WTC11 (cell line): Measurements from ENCODE around the gene DPH1. TPM values are rescaled to one million over a fixed set of nuclear protein-coding genes. Genes with fewer than 3 reads are reported as not detected.
A peak's percentile ranks its signal among the peaks of the same experiment; 100 is the strongest.

ENCODE experiments used
- ATAC-seq: fragments of 200-7000 bp; cut with Tn5 transposase; 2 replicates; pipeline ENCODE4 v1.10.0; 2021; ENCODE audit warnings: mild to moderate bottlenecking, moderate library complexity
- CTCF ChIA-PET: fragments of 300-600 bp; sonication (Branson Sonifier 250); formaldehyde crosslinking; loops from one replicate; lab custom pipeline; 2021; ENCODE audit warnings: antibody characterized with exemption; lab: Charles Lee
- POLR2A ChIA-PET: fragments of 350-600 bp; sonication (Branson Sonifier 250); formaldehyde crosslinking; loops from one replicate; lab custom pipeline; 2021; ENCODE audit warnings: antibody characterized with exemption; lab: Charles Lee
- DNase-seq: peaks from one replicate; pipeline ENCODE4 v3.0.0; 2021; ENCODE audit warnings: low spot score
- H3K27ac Mint-ChIP-seq: 2 replicates; pipeline ENCODE4 v1.8.0; 2021; ENCODE audit warnings: mixed read lengths
- H3K27me3 Mint-ChIP-seq: 2 replicates; pipeline ENCODE4 v1.8.0; 2021; ENCODE audit warnings: low read depth, mild to moderate bottlenecking, moderate library complexity, mixed read lengths
- H3K36me3 Mint-ChIP-seq: 2 replicates; pipeline ENCODE4 v1.8.0; 2021; ENCODE audit warnings: mixed read lengths
- H3K4me1 Mint-ChIP-seq: 2 replicates; pipeline ENCODE4 v1.8.0; 2022; ENCODE audit warnings: mixed read lengths
- H3K4me3 Mint-ChIP-seq: 2 replicates; pipeline ENCODE4 v1.8.0; 2021; ENCODE audit warnings: mild to moderate bottlenecking, moderate library complexity, mixed read lengths
- H3K9me3 Mint-ChIP-seq: 2 replicates; pipeline ENCODE4 v1.8.0; 2021; ENCODE audit warnings: mixed read lengths
- CREB1 ChIP-seq: sonication (generic); formaldehyde crosslinking; IDR thresholded peaks from 2 replicates; pipeline ENCODE4 v1.8.0; 2023; ENCODE audit warnings: mild to moderate bottlenecking, missing genetic modification reagents
- ESRRA ChIP-seq: sonication (generic); formaldehyde crosslinking; IDR thresholded peaks from 2 replicates; pipeline ENCODE4 v1.8.1; 2022; ENCODE audit warnings: mild to moderate bottlenecking, missing genetic modification reagents, borderline replicate concordance
- ETV6 ChIP-seq: sonication (generic); formaldehyde crosslinking; IDR thresholded peaks from 2 replicates; pipeline ENCODE4 v1.8.1; 2022; ENCODE audit warnings: mild to moderate bottlenecking, missing genetic modification reagents
- NFYB ChIP-seq: sonication (generic); formaldehyde crosslinking; conservative IDR thresholded peaks from 2 replicates; pipeline ENCODE4 v1.8.0; 2022; ENCODE audit warnings: low read depth, missing genetic modification reagents
- RORB ChIP-seq: fragments of 250-450 bp; sonication (Bioruptor Pico); IDR thresholded peaks from 2 replicates; pipeline ENCODE4 v1.9.0; 2021; ENCODE audit warnings: mild to moderate bottlenecking
- SMAD3 ChIP-seq: sonication (generic); formaldehyde crosslinking; IDR thresholded peaks from 2 replicates; pipeline ENCODE4 v1.8.0; 2022; ENCODE audit warnings: missing genetic modification reagents, mild to moderate bottlenecking, borderline replicate concordance
- SMAD4 ChIP-seq: sonication (generic); formaldehyde crosslinking; IDR thresholded peaks from 2 replicates; pipeline ENCODE4 v1.8.0; 2022; ENCODE audit warnings: mild to moderate bottlenecking, missing genetic modification reagents
- SP1 ChIP-seq: sonication (generic); formaldehyde crosslinking; conservative IDR thresholded peaks from 2 replicates; pipeline ENCODE4 v1.8.1; 2022; ENCODE audit warnings: missing genetic modification reagents
- TEAD4 ChIP-seq: sonication (generic); formaldehyde crosslinking; IDR thresholded peaks from 2 replicates; pipeline ENCODE4 v1.8.0; 2022; ENCODE audit warnings: mild to moderate bottlenecking, missing genetic modification reagents
- ZBTB21 ChIP-seq: sonication (generic); formaldehyde crosslinking; IDR thresholded peaks from 2 replicates; pipeline ENCODE4 v1.8.1; 2023; ENCODE audit warnings: mild to moderate bottlenecking, missing genetic modification reagents, borderline replicate concordance
- ZNF219 ChIP-seq: sonication (generic); formaldehyde crosslinking; IDR thresholded peaks from 2 replicates; pipeline ENCODE4 v1.8.0; 2023; ENCODE audit warnings: missing genetic modification reagents, mild to moderate bottlenecking, borderline replicate concordance
- ZNF263 ChIP-seq: sonication (generic); formaldehyde crosslinking; IDR thresholded peaks from 2 replicates; pipeline ENCODE4 v1.8.1; 2022; ENCODE audit warnings: low read depth, mild to moderate bottlenecking, moderate library complexity, missing genetic modification reagents
- ZNF416 ChIP-seq: fragments of 250-450 bp; sonication (Bioruptor Pico); IDR thresholded peaks from 2 replicates; pipeline ENCODE4 v1.9.0; 2021; ENCODE audit warnings: mild to moderate bottlenecking, inconsistent platforms
- total RNA-seq: library from RNA; stranded (reverse); gene quantifications from 3 replicates; pipeline ENCODE4 v1.2.3, GENCODE V29; 2021
- TF ChIP-seq, protein P1 (sequence below): sonication (generic); formaldehyde crosslinking; IDR thresholded peaks from 2 replicates; pipeline ENCODE4 v1.8.0; 2022; ENCODE audit warnings: mild to moderate bottlenecking, missing genetic modification reagents
- TF ChIP-seq, protein P2 (sequence below): fragments of 250-450 bp; sonication (Bioruptor Pico); IDR thresholded peaks from 2 replicates; pipeline ENCODE4 v1.8.0; 2021; ENCODE audit warnings: mild to moderate bottlenecking
- TF ChIP-seq, protein P3 (sequence below): fragments of 250-450 bp; sonication (Bioruptor Pico); IDR thresholded peaks from 2 replicates; pipeline ENCODE4 v2.1.2; 2022; ENCODE audit warnings: mild to moderate bottlenecking, moderate library complexity
- TF ChIP-seq, protein P4 (sequence below): sonication (generic); formaldehyde crosslinking; conservative IDR thresholded peaks from 2 replicates; pipeline ENCODE4 v1.8.1; 2022; ENCODE audit warnings: mild to moderate bottlenecking, missing genetic modification reagents
- TF ChIP-seq, protein P5 (sequence below): sonication (generic); formaldehyde crosslinking; IDR thresholded peaks from 2 replicates; pipeline ENCODE4 v1.8.0; 2023; ENCODE audit warnings: missing genetic modification reagents
- TF ChIP-seq, protein P6 (sequence below): sonication (generic); formaldehyde crosslinking; IDR thresholded peaks from 2 replicates; pipeline ENCODE4 v1.8.1; 2023; ENCODE audit warnings: mild to moderate bottlenecking, missing genetic modification reagents, borderline replicate concordance
- TF ChIP-seq, protein P7 (sequence below): sonication (generic); formaldehyde crosslinking; IDR thresholded peaks from 2 replicates; pipeline ENCODE4 v1.8.1; 2022; ENCODE audit warnings: mild to moderate bottlenecking, moderate library complexity, missing genetic modification reagents

DPH1 gene
- total RNA-seq, 1 experiment from 2014 or later: 43.2 TPM

DNA sequence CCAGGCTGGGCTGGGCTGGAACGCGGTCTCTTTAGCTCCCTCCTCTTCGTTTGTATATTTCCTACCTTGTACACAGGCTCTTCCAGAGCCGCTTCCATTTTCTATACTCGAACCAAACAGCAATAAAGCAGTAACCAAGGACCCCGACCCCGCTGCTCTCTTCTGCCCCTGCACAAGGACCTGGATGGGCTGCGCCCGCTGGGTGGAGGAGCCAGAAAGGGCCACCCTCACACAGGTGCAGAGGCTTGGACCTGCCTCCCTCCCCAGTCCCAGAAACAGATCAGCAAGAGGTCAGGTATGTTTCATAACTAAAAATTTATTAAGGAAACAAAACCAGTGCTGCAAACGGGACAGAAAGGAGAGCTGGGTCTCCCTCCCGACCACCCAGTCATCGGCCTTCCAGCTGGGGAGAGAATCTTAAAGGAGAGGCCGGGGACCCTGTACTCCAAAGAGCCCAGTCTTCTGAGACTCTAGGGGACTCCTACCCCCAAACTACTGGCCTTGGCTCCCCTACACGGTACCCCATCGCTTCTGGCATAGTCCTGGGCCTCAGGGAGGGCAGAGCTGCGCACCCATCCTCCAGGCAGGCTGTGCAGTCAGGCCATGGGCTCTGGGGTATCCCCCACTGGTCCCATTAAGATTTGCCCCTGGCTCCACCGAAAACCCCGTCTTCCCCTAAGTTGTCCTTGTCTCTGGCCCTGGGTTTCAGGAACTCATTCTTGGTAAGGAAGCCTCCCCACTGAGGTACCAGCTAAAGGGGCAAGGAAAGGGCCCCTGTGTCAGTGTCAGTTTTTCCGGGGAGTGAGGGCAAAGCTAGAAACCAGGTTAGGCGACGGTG lies 29.8 kb downstream of the DPH1 start:
- peak overlapping the region; percentile 61 for H3K4me3 Mint-ChIP-seq
- H3K9me3 Mint-ChIP-seq: no peaks in the 10 kb centered on the region
- TF ChIP-seq SP1 (CRISPR knock-in tag) (no peak), NFYB (CRISPR knock-in tag) (no peak), ESRRA (no peak)
- peaks cover 33% of the 10 kb centered on the region for H3K4me1 Mint-ChIP-seq
- DNase-seq (no peak), ATAC-seq (no peak)
- H3K36me3 Mint-ChIP-seq: peaks cover 3% of the 10 kb centered on the region
- CTCF ChIA-PET: interaction anchor here (0.6 to 6.2 kb wide), 12 partner anchors 11 to 323 kb away, joined by 3 to 229 read pairs (median 8); no protein-coding TSS in a partner anchor
- no peak overlapping the region for H3K27ac Mint-ChIP-seq
- peaks cover 50% of the 10 kb centered on the region for H3K27me3 Mint-ChIP-seq
- POLR2A ChIA-PET: no interaction called here

DNA sequence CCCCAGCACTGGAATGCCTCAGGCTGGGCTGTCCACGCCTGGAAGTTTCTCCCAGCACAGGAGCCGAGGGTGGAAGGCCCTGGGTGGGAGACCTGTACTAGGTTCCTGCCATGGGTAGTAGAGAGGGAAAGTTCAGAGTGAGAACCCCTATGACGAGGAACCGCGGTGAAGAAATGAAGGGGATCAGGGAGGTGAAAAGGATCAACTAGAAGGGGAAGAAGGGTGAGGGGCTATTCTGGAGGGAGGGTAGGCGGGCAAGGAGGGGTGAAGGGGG lies 30.4 kb downstream of the DPH1 start:
- Mint-ChIP-seq H3K4me1 (peaks cover 36% of the 10 kb centered on the region), H3K27me3 (peaks cover 47% of the 10 kb centered on the region), H3K36me3 (peaks cover 3% of the 10 kb centered on the region), H3K9me3 (no peaks in the 10 kb centered on the region), H3K27ac (no peak overlapping the region), H3K4me3 (no peak overlapping the region)
- TF ChIP-seq, protein P1, sequence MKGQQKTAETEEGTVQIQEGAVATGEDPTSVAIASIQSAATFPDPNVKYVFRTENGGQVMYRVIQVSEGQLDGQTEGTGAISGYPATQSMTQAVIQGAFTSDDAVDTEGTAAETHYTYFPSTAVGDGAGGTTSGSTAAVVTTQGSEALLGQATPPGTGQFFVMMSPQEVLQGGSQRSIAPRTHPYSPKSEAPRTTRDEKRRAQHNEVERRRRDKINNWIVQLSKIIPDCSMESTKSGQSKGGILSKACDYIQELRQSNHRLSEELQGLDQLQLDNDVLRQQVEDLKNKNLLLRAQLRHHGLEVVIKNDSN (CRISPR knock-in tag): no peak
- TF ChIP-seq ETV6 (CRISPR knock-in tag) (no peak), RORB (CRISPR knock-in tag) (no peak), ZNF219 (CRISPR knock-in tag) (no peak), ZNF263 (CRISPR knock-in tag) (no peak), ZNF416 (no peak), TEAD4 (no peak), SMAD4 (CRISPR knock-in tag) (no peak), ZBTB21 (no peak), SMAD3 (CRISPR knock-in tag) (no peak), CREB1 (no peak)
- TF ChIP-seq, protein P2, sequence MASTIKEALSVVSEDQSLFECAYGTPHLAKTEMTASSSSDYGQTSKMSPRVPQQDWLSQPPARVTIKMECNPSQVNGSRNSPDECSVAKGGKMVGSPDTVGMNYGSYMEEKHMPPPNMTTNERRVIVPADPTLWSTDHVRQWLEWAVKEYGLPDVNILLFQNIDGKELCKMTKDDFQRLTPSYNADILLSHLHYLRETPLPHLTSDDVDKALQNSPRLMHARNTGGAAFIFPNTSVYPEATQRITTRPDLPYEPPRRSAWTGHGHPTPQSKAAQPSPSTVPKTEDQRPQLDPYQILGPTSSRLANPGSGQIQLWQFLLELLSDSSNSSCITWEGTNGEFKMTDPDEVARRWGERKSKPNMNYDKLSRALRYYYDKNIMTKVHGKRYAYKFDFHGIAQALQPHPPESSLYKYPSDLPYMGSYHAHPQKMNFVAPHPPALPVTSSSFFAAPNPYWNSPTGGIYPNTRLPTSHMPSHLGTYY (CRISPR knock-in tag): no peak
- TF ChIP-seq, protein P3, sequence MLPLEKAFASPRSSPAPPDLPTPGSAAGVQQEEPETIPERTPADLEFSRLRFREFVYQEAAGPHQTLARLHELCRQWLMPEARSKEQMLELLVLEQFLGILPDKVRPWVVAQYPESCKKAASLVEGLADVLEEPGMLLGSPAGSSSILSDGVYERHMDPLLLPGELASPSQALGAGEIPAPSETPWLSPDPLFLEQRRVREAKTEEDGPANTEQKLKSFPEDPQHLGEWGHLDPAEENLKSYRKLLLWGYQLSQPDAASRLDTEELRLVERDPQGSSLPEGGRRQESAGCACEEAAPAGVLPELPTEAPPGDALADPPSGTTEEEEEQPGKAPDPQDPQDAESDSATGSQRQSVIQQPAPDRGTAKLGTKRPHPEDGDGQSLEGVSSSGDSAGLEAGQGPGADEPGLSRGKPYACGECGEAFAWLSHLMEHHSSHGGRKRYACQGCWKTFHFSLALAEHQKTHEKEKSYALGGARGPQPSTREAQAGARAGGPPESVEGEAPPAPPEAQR: no peak
- TF ChIP-seq, protein P4, sequence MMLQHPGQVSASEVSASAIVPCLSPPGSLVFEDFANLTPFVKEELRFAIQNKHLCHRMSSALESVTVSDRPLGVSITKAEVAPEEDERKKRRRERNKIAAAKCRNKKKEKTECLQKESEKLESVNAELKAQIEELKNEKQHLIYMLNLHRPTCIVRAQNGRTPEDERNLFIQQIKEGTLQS: no peak
- TF ChIP-seq, protein P5, sequence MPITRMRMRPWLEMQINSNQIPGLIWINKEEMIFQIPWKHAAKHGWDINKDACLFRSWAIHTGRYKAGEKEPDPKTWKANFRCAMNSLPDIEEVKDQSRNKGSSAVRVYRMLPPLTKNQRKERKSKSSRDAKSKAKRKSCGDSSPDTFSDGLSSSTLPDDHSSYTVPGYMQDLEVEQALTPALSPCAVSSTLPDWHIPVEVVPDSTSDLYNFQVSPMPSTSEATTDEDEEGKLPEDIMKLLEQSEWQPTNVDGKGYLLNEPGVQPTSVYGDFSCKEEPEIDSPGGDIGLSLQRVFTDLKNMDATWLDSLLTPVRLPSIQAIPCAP: no peak
- TF ChIP-seq, protein P6, sequence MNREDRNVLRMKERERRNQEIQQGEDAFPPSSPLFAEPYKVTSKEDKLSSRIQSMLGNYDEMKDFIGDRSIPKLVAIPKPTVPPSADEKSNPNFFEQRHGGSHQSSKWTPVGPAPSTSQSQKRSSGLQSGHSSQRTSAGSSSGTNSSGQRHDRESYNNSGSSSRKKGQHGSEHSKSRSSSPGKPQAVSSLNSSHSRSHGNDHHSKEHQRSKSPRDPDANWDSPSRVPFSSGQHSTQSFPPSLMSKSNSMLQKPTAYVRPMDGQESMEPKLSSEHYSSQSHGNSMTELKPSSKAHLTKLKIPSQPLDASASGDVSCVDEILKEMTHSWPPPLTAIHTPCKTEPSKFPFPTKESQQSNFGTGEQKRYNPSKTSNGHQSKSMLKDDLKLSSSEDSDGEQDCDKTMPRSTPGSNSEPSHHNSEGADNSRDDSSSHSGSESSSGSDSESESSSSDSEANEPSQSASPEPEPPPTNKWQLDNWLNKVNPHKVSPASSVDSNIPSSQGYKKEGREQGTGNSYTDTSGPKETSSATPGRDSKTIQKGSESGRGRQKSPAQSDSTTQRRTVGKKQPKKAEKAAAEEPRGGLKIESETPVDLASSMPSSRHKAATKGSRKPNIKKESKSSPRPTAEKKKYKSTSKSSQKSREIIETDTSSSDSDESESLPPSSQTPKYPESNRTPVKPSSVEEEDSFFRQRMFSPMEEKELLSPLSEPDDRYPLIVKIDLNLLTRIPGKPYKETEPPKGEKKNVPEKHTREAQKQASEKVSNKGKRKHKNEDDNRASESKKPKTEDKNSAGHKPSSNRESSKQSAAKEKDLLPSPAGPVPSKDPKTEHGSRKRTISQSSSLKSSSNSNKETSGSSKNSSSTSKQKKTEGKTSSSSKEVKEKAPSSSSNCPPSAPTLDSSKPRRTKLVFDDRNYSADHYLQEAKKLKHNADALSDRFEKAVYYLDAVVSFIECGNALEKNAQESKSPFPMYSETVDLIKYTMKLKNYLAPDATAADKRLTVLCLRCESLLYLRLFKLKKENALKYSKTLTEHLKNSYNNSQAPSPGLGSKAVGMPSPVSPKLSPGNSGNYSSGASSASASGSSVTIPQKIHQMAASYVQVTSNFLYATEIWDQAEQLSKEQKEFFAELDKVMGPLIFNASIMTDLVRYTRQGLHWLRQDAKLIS (CRISPR knock-in tag): no peak
- TF ChIP-seq, protein P7, sequence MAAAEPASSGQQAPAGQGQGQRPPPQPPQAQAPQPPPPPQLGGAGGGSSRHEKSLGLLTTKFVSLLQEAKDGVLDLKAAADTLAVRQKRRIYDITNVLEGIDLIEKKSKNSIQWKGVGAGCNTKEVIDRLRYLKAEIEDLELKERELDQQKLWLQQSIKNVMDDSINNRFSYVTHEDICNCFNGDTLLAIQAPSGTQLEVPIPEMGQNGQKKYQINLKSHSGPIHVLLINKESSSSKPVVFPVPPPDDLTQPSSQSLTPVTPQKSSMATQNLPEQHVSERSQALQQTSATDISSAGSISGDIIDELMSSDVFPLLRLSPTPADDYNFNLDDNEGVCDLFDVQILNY (CRISPR knock-in tag): no peak
- CTCF ChIA-PET: interaction anchor here (0.6 to 6.2 kb wide), 4 partner anchors 10 to 185 kb away, joined by 3 to 229 read pairs (median 11); no protein-coding TSS in a partner anchor
- no peak for ATAC-seq
- POLR2A ChIA-PET: no interaction called here
- DNase-seq: no peak
